ENCODE measurements around the gene WASHC3. TPM values are rescaled to one million over a fixed set of nuclear protein-coding genes. Genes with fewer than 3 reads are reported as not detected.
"Not testable (repeated sequence)": the region's sequence is repeated elsewhere in the genome, so short reads cannot be mapped to it uniquely, and the experiment has no call there.

The WASHC3 gene
- total RNA-seq, 1 donor, result 113 TPM

DNA sequence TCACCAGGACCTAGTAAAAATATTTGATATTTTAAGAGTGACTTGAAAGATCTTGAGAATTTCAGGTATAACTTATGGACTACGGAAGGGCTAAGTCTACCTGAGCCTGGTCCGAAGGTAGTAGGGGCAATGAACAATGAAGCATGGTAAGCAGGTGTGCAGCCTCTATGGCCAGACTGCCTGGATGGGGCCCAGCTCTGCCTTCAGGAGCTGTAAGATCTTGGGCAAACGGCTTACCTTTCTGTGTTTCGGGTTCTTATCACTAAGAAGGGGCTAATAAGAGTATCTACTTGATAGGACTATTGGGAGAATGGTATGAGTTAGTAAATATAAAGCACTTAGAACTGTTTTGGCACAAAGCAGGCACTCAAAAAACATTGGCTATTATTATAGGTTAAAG lies 19.1 kb upstream of the WASHC3 start:
- TF ChIP-seq, protein P1, sequence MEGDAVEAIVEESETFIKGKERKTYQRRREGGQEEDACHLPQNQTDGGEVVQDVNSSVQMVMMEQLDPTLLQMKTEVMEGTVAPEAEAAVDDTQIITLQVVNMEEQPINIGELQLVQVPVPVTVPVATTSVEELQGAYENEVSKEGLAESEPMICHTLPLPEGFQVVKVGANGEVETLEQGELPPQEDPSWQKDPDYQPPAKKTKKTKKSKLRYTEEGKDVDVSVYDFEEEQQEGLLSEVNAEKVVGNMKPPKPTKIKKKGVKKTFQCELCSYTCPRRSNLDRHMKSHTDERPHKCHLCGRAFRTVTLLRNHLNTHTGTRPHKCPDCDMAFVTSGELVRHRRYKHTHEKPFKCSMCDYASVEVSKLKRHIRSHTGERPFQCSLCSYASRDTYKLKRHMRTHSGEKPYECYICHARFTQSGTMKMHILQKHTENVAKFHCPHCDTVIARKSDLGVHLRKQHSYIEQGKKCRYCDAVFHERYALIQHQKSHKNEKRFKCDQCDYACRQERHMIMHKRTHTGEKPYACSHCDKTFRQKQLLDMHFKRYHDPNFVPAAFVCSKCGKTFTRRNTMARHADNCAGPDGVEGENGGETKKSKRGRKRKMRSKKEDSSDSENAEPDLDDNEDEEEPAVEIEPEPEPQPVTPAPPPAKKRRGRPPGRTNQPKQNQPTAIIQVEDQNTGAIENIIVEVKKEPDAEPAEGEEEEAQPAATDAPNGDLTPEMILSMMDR (IDR thresholded peaks at IDR 0.05; ENCODE audit: extremely low read depth, low read depth, low read length), result no peak
- H3K4me1 ChIP-seq (ENCODE audit: insufficient read depth, low read length), result no peaks in the 10 kb centered on the region
- no peaks in the 10 kb centered on the region for H3K9me3 ChIP-seq (ENCODE audit: low read depth, low read length)
- H3K36me3 ChIP-seq (ENCODE audit: insufficient read depth, low read length), result peaks cover 32% of the 10 kb centered on the region
- no peaks in the 10 kb centered on the region for H3K79me2 ChIP-seq (ENCODE audit: insufficient read depth, low read length)
- H3K27me3 ChIP-seq (ENCODE audit: insufficient read depth, low read length), result no peaks in the 10 kb centered on the region
- no peak overlapping the region for H3K4me3 ChIP-seq (ENCODE audit: insufficient read depth, low read length)
- H4K20me1 ChIP-seq (ENCODE audit: insufficient read depth, low read length), result no peaks in the 10 kb centered on the region
- no peak overlapping the region for H2AFZ ChIP-seq (ENCODE audit: low read length)
- H3K4me2 ChIP-seq (ENCODE audit: insufficient read depth, low read length), result no peak overlapping the region
- DNase-seq (ENCODE audit: insufficient read length, low spot score, missing footprints), result no peak
- H3K27ac ChIP-seq (ENCODE audit: low read depth, low read length), result no peak overlapping the region

DNA sequence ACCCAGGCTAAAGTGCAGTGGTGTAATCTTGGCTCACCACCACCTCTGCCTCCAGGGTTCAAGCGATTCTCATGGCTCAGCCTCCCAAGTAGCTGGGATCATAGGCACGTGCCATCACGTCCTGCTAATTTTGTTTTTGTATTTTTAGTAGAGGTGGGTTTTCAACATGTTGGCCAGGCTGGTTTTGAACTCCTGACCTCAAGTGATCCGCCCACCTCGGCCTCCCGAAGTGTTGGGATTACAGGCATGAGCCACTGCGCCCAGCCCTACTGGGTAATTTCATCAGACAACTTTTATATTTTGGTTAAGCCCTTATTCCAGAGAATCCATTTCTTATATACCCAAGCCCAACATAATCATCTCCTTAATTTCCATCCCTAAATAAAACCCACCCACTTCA lies 10.3 kb upstream of the WASHC3 start:
- not testable (repeated sequence) for DNase-seq (ENCODE audit: insufficient read length, low spot score, missing footprints); H3K36me3 ChIP-seq (ENCODE audit: insufficient read depth, low read length); H3K27me3 ChIP-seq (ENCODE audit: insufficient read depth, low read length); H3K79me2 ChIP-seq (ENCODE audit: insufficient read depth, low read length); H3K9me3 ChIP-seq (ENCODE audit: low read depth, low read length); H3K4me2 ChIP-seq (ENCODE audit: insufficient read depth, low read length); H3K4me3 ChIP-seq (ENCODE audit: insufficient read depth, low read length); H2AFZ ChIP-seq (ENCODE audit: low read length); H4K20me1 ChIP-seq (ENCODE audit: insufficient read depth, low read length); H3K27ac ChIP-seq (ENCODE audit: low read depth, low read length)
- H3K4me1 ChIP-seq (ENCODE audit: insufficient read depth, low read length), result peaks cover 14% of the 10 kb centered on the region

DNA sequence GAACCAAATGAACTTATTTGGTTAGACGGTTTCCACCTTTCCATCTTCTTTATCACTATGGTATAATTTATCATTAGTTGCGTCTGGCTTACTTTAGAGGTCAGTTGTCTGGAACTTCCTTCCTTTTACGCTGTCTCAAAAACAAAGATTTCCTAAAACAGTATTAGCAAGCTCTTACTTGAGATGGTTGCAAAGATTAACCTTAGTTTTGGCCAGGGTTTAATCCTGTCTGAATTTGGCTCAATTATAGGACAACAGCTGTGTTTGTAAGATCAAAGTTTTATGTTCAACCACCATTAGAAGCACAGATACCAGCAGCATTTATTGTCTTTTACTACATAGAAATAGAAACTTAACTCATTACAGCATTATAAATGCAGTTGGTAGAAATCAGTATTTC lies 7.9 kb upstream of the WASHC3 start:
- Histone ChIP-seq H4K20me1 (ENCODE audit: insufficient read depth, low read length) (no peaks in the 10 kb centered on the region), H3K9me3 (ENCODE audit: low read depth, low read length) (no peaks in the 10 kb centered on the region), H3K27me3 (ENCODE audit: insufficient read depth, low read length) (no peaks in the 10 kb centered on the region), H3K4me2 (ENCODE audit: insufficient read depth, low read length) (no peak overlapping the region), H2AFZ (ENCODE audit: low read length) (no peak overlapping the region), H3K4me1 (ENCODE audit: insufficient read depth, low read length) (peaks cover 14% of the 10 kb centered on the region), H3K4me3 (ENCODE audit: insufficient read depth, low read length) (no peak overlapping the region), H3K36me3 (ENCODE audit: insufficient read depth, low read length) (no peaks in the 10 kb centered on the region), H3K27ac (ENCODE audit: low read depth, low read length) (no peak overlapping the region), H3K79me2 (ENCODE audit: insufficient read depth, low read length) (no peaks in the 10 kb centered on the region)
- TF ChIP-seq, protein P1 (IDR thresholded peaks at IDR 0.05; ENCODE audit: extremely low read depth, low read depth, low read length), result no peak
- DNase-seq (ENCODE audit: insufficient read length, low spot score, missing footprints), result no peak

DNA sequence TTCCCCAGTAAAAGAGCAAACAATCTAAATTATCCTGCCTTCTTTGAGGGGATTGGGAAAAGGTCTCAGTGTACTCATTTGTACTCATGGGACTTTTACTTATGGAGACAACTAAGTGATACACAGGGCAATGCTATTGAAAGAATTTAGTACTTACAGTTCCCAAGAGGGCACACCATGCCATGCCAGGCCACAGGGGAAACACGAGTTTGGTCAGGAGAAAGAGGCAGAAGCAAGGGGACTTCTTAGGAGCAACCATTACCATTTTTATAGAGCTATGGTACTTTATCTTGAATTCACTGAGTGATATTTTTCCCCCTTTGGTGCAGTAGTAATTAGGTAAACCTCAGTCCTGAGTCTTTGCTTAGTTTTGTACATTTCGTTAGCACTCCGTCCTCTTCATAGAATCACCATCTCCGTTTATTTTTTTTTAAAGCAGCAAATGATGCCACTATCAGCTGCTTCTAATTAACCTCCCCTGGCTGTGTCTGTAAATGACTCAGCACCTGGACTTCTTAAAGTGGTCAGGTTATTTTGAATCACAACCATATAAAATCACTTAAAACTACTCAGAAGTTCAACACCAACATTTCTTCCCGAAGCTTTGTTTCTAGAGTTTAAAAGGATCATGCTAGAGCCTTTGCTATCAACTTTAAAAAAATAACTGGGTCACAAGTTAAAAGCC lies 5.9 kb upstream of the WASHC3 start:
- H4K20me1 ChIP-seq (ENCODE audit: insufficient read depth, low read length), result no peaks in the 10 kb centered on the region
- H3K4me2 ChIP-seq (ENCODE audit: insufficient read depth, low read length), result peak overlapping the region; percentile 56
- DNase-seq (ENCODE audit: insufficient read length, low spot score, missing footprints), result no peak
- peak overlapping the region; percentile 43 for H3K27ac ChIP-seq (ENCODE audit: low read depth, low read length)
- H3K4me3 ChIP-seq (ENCODE audit: insufficient read depth, low read length), result no peak overlapping the region
- H3K36me3 ChIP-seq (ENCODE audit: insufficient read depth, low read length), result no peaks in the 10 kb centered on the region
- H3K9me3 ChIP-seq (ENCODE audit: low read depth, low read length), result no peaks in the 10 kb centered on the region
- H2AFZ ChIP-seq (ENCODE audit: low read length), result peak overlapping the region; percentile 66
- TF ChIP-seq, protein P1 (IDR thresholded peaks at IDR 0.05; ENCODE audit: extremely low read depth, low read depth, low read length), result no peak
- peaks cover 14% of the 10 kb centered on the region for H3K4me1 ChIP-seq (ENCODE audit: insufficient read depth, low read length)
- H3K27me3 ChIP-seq (ENCODE audit: insufficient read depth, low read length), result no peaks in the 10 kb centered on the region
- H3K79me2 ChIP-seq (ENCODE audit: insufficient read depth, low read length), result no peaks in the 10 kb centered on the region

Measured in osteoblast (primary cell).